HCT116 (cell line): ENCODE data around the gene AMZ1. TPM values are rescaled to one million over a fixed set of nuclear protein-coding genes. Genes with fewer than 3 reads are reported as not detected.
"Not testable (repeated sequence)": the region's sequence is repeated elsewhere in the genome, so short reads cannot be mapped to it uniquely, and the experiment has no call there.

Experiments used
- ATAC-seq: fragments of 200-7000 bp; cut with Tn5 transposase; 2 replicates; pipeline ENCODE4 v1.9.1; 2020; ENCODE audit warnings: mild to moderate bottlenecking, moderate library complexity
- BruUV-seq: library from RNA; stranded (reverse); fragments of 400-500 nt; replicated peaks from 2 replicates; lab custom pipeline; 2021; lab: Mats Ljungman, UMichigan
- CTCF ChIA-PET: fragments of 300-600 bp; sonication (Branson Sonifier 250); formaldehyde crosslinking; loops from one replicate; lab custom pipeline; 2021; ENCODE audit warnings: antibody characterized with exemption; lab: Charles Lee
- POLR2A ChIA-PET: fragments of 300-600, 350-600 bp; sonication (Branson Sonifier 250); formaldehyde crosslinking; loops from one replicate; lab custom pipeline; 2021; ENCODE audit warnings: antibody characterized with exemption; lab: Charles Lee
- RAD21 ChIA-PET, 2 experiments: fragments of 300-600 bp; sonication (Branson Sonifier 250); formaldehyde crosslinking; loops; one replicate each; lab custom pipeline; 2023; ENCODE audit warnings: low total read pairs in 2 of 2; ENCODE audit not compliant: uncharacterized antibody in 2 of 2, unreplicated experiment in 2 of 2, low non-redundant PET in 1 of 2; lab: Charles Lee
- DNase-seq: peaks from one replicate; pipeline ENCODE4 v3.0.0-alpha.2; 2010; ENCODE audit warnings: low read depth, low spot score
- H2AFZ ChIP-seq: fragments of 200-600 bp; shearing (Covaris generic), sonication (generic); 2 replicates; pipeline ENCODE4 v1.6.1; 2017; ENCODE audit warnings: low read depth, mixed run types, mixed read lengths, antibody characterized with exemption, low read length; ENCODE audit not compliant: poor library complexity, severe bottlenecking
- H3K27ac ChIP-seq: 2 replicates; pipeline ENCODE4 v1.5.1; 2012; ENCODE audit warnings: low read depth, low read length
- H3K27me3 ChIP-seq: fragments of 200-600 bp; sonication (generic); 2 replicates; pipeline ENCODE4 v1.6.1; 2016; ENCODE audit warnings: mixed run types, low read length, mixed read lengths; ENCODE audit not compliant: insufficient read depth
- H3K36me3 ChIP-seq, 2 experiments: fragments of 200-500 bp in 1 of 2; fragments of 200-600 bp in 1 of 2; sonication (Bioruptor generic) in 1 of 2; sonication (generic) in 1 of 2; 2 replicates each; pipeline versions ENCODE4 v1.5.1 to v1.6.1; 2014 to 2016; ENCODE audit warnings: low read length in 2 of 2, inconsistent platforms in 1 of 2, mixed read lengths in 1 of 2, mixed run types in 1 of 2; ENCODE audit not compliant: insufficient read depth in 2 of 2, control insufficient read depth in 1 of 2
- H3K4me1 ChIP-seq, 2 experiments: fragments of 200-600 bp in 1 of 2; sonication (generic) in 1 of 2; 2 replicates each; pipeline versions ENCODE4 v1.5.1 to v1.6.1; 2012 to 2017; ENCODE audit warnings: low read length in 2 of 2, inconsistent platforms in 1 of 2, mild to moderate bottlenecking in 1 of 2, mixed read lengths in 1 of 2, mixed run types in 1 of 2, moderate library complexity in 1 of 2; ENCODE audit not compliant: insufficient read depth in 2 of 2, control insufficient read depth in 1 of 2
- H3K4me2 ChIP-seq: fragments of 200-600 bp; sonication (generic); 2 replicates; pipeline ENCODE4 v1.6.1; 2017; ENCODE audit warnings: mixed run types, low read length, mixed read lengths
- H3K4me3 ChIP-seq, 2 experiments: fragments of 200-600 bp in 1 of 2; sonication (generic) in 1 of 2; replicated peaks in 1 of 2; 2 replicates each; pipeline ENCODE4 v1.5.1; 2011 to 2016; ENCODE audit warnings: low read length in 2 of 2, control low read depth in 1 of 2, low read depth in 1 of 2, mild to moderate bottlenecking in 1 of 2, mixed read lengths in 1 of 2, mixed run types in 1 of 2
- H3K79me2 ChIP-seq: fragments of 200-600 bp; sonication (generic); 2 replicates; pipeline ENCODE4 v1.6.1; 2017; ENCODE audit warnings: mild to moderate bottlenecking, mixed run types, low read length, moderate library complexity, mixed read lengths; ENCODE audit not compliant: insufficient read depth
- H3K9ac ChIP-seq: fragments of 200-600 bp; sonication (generic); 2 replicates; pipeline ENCODE4 v1.6.1; 2016; ENCODE audit warnings: low read length, mixed read lengths
- H3K9me2 ChIP-seq: fragments of 200-600 bp; sonication (generic), shearing (Covaris generic); 2 replicates; pipeline ENCODE4 v1.6.1; 2017; ENCODE audit warnings: mixed run types, mild to moderate bottlenecking, moderate library complexity; ENCODE audit not compliant: insufficient read depth
- H3K9me3 ChIP-seq, 2 experiments: fragments of 200-500 bp in 1 of 2; fragments of 200-600 bp in 1 of 2; sonication (Bioruptor generic) in 1 of 2; sonication (generic) in 1 of 2; 2 replicates each; pipeline ENCODE4 v1.6.1; 2014 to 2017; ENCODE audit warnings: low read length in 2 of 2, mixed read lengths in 2 of 2, inconsistent platforms in 1 of 2, low read depth in 1 of 2, mild to moderate bottlenecking in 1 of 2, mixed run types in 1 of 2, moderate library complexity in 1 of 2; ENCODE audit not compliant: control insufficient read depth in 1 of 2, insufficient read depth in 1 of 2
- H4K20me1 ChIP-seq: fragments of 200-600 bp; sonication (generic), shearing (Covaris generic); 2 replicates; pipeline ENCODE4 v1.6.1; 2017; ENCODE audit warnings: mixed run types, mild to moderate bottlenecking, moderate library complexity; ENCODE audit not compliant: insufficient read depth
- intact Hi-C: fragments of 100-400 bp; cut with micrococcal nuclease; formaldehyde crosslinking; loops from 2 replicates; pipeline ENCODE4 v1.10.0; 2022
- total RNA-seq: library from RNA; stranded (reverse); gene quantifications from one replicate; pipeline ENCODE4 v1.2.1, GENCODE V29; 2021; ENCODE audit not compliant: unreplicated experiment

AMZ1 gene
- total RNA-seq, 1 experiment from 2014 or later, result not detected

DNA sequence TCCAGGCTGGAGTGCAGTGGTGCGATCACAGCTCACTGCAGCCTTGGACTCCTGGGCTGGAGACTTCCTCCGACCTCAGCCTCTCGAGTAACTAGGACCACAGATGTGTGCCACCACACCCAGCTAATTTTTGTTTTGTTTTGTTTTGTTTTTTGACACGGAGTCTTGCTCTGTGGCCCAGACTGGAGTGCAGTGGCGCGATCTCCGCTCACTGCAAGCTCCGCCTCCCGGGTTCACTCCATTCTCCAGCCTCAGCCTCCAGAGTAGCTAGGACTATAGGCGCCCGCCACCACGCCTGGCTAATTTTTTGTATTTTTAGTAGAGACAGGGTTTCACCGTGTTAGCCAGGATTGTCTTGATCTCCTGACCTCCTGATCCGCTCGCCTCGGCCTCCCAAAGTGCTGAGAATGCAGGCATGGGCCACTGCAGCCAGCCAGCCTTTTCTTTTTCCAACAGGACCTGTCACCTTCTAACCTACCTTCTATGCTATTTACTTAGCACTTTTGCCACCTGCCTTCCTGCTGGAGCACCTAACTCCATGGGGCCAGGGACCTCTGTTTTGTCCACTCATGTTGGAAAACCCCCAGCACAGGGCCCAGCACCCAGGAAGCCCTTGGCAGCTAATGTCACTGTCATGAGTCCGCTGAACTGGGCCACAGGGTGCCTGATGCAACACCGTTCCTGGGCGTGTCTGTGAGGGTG is 5.6 kb downstream of the AMZ1 start:
- RAD21 ChIA-PET, result not testable (repeated sequence)

DNA sequence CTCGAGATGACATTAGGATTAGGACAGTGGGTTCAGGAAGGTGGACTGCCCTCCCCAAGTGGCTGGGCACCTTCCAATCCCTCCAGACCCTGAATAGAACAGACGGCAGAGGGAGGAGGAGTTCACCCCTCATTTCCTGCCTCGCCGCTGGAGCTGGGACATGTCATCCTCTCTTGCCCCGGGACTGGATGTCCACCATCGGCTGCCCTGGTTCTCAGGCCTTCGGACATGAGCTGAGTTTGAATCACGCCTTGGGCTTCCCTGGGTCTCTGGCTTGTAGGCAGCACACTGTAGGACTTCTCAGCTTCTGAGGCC is 6.1 kb downstream of the AMZ1 start:
- H3K9me2 ChIP-seq, H3K79me2 ChIP-seq, intact Hi-C loops, RAD21 ChIA-PET, H2AFZ ChIP-seq, POLR2A ChIA-PET, H3K36me3 ChIP-seq, H4K20me1 ChIP-seq, H3K27me3 ChIP-seq, H3K4me2 ChIP-seq, H3K9me3 ChIP-seq, DNase-seq, H3K9ac ChIP-seq, BruUV-seq, H3K4me3 ChIP-seq, H3K27ac ChIP-seq, ATAC-seq: not testable (repeated sequence)
- CTCF ChIA-PET, result interaction anchor here (0.9 kb wide), 1 partner anchor 13 kb away, joined by 3 read pairs; no protein-coding TSS in a partner anchor
- peaks cover 10 to 19% of the 10 kb centered on the region in 2 experiments; a peak in 3 of 4 replicates for H3K4me1 ChIP-seq

More for the DNA sequence above, 5.6 kb downstream of the AMZ1 start:
- H3K27me3 ChIP-seq, ATAC-seq, DNase-seq, H3K36me3 ChIP-seq, H3K4me2 ChIP-seq, H3K9ac ChIP-seq, H3K4me3 ChIP-seq, H3K27ac ChIP-seq, CTCF ChIA-PET, H3K79me2 ChIP-seq, H3K9me2 ChIP-seq, H2AFZ ChIP-seq, H4K20me1 ChIP-seq, H3K9me3 ChIP-seq, BruUV-seq, intact Hi-C loops, POLR2A ChIA-PET: not testable (repeated sequence)
- H3K4me1 ChIP-seq, result peaks cover 10 to 19% of the 10 kb centered on the region in 2 experiments; a peak in 3 of 4 replicates
